Stomach smooth muscle (tissue), 2 donors: Measurements from ENCODE around the gene SIK2.

ENCODE experiments used
- H3K27ac ChIP-seq: one replicate; pipeline ENCODE4 v1.7.0; 2013; ENCODE audit warnings: mild to moderate bottlenecking, low read length, inconsistent platforms
- H3K27me3 ChIP-seq, 2 donors: one replicate each; pipeline ENCODE4 v1.7.0; 2013; ENCODE audit warnings: low read length in 2 of 2; ENCODE audit not compliant: insufficient read depth in 2 of 2, control insufficient read depth in 1 of 2
- H3K36me3 ChIP-seq, 2 donors: one replicate each; pipeline ENCODE4 v1.7.0; 2013; ENCODE audit warnings: low read length in 2 of 2; ENCODE audit not compliant: control insufficient read depth in 2 of 2, insufficient read depth in 2 of 2
- H3K4me1 ChIP-seq: one replicate; pipeline ENCODE4 v1.7.0; 2013; ENCODE audit warnings: low read length; ENCODE audit not compliant: control insufficient read depth, insufficient read depth
- H3K4me3 ChIP-seq, 2 donors: one replicate each; pipeline ENCODE4 v1.7.0; 2013; ENCODE audit warnings: low read length in 2 of 2
- H3K9ac ChIP-seq, 2 donors: one replicate each; pipeline ENCODE4 v1.7.0; 2013; ENCODE audit warnings: low read length in 2 of 2, mild to moderate bottlenecking in 1 of 2
- H3K9me3 ChIP-seq, 2 donors: one replicate each; pipeline ENCODE4 v1.7.0; 2013; ENCODE audit warnings: low read length in 2 of 2; ENCODE audit not compliant: control insufficient read depth in 2 of 2
- donor health status: healthy.
- donor health status: Pancreatic carcinoma.

SIK2 gene

DNA sequence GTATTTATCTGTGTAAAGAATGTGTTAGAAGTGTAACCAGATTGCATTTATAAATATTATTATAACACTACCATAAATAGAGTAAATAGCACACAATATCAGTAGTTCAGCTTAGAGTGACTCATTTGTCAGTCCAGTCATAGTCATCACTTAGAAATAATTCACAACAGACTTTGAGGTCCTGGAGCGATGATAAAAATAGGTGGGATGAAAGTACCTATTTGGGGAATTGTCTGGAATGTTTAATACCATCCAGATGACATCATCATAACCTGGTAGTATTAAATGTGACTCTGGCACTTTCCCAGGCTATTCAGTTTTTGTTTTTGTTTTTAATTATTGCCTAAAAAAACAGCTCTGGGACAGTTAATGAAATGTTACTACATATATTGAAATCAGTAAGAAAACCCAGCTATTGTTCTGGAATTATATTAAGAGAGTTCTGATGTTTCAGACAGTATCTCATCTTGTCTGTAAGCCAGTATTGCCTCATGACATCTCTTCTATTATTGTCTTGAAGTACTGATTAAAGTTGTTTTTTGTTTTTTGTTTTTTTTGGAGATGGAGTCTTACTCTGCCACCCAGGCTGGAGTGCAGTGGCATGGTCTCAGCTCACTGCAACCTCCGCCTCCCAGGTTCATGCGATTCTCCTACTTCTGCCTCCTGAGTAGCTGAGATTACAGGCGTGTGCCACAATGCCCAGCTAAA lies 74.8 kb downstream of the SIK2 start:
- Histone ChIP-seq H3K4me1 (no peaks in the 10 kb centered on the region), H3K27me3 (no peaks in the 10 kb centered on the region), H3K36me3 (peaks cover 4 to 12% of the 10 kb centered on the region in 2 donors), H3K9me3 (no peaks in the 10 kb centered on the region), H3K9ac (no peak overlapping the region), H3K27ac (no peak overlapping the region), H3K4me3 (no peak overlapping the region)

DNA sequence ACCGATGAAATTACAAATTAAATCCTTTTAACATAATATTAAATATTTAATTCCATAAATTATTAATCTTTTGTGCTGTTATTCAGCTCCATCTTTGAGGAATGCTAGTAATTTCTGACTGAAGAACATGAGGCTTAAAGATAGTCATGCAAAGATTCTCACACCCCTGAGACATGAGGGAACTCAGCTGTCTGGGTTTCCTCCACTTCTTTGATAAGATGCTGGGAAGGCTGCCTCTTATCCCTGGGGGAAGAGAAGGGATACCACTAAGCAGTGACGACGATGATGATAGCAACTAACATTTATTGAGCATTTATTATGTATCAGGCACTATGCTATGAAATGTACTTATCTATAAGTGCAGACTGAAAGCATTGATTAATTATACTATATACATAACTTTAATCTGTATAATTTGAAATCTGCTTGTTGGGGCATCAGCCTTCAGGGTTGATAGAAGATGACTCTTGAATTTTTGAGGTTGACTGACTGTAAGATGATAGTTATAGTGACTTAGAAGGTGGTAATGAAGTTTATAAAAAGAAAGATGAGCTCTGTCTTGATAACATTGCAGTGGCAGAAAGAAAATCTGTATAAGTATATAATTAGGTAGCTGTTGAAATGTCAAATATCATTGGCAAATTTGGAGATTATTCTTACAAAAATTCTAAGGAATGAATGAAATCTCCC lies 78.4 kb downstream of the SIK2 start:
- Histone ChIP-seq H3K27ac (no peak overlapping the region), H3K9me3 (no peaks in the 10 kb centered on the region)

GRCh38 chr11:111683806-111684205 lies 81.6 kb downstream of the SIK2 start:
- H3K4me1 ChIP-seq, result no peaks in the 10 kb centered on the region
- no peaks in the 10 kb centered on the region for H3K9me3 ChIP-seq
- no peak overlapping the region for H3K27ac ChIP-seq
- H3K27me3 ChIP-seq, result no peaks in the 10 kb centered on the region
- H3K36me3 ChIP-seq, result peaks cover 0 to 8% of the 10 kb centered on the region in 2 donors
- H3K4me3 ChIP-seq, result no peak overlapping the region
- H3K9ac ChIP-seq, result no peak overlapping the region

More for the DNA sequence above, 78.4 kb downstream of the SIK2 start:
- Histone ChIP-seq H3K36me3 (no peaks in the 10 kb centered on the region), H3K4me3 (no peak overlapping the region), H3K9ac (no peak overlapping the region), H3K27me3 (no peaks in the 10 kb centered on the region), H3K4me1 (no peaks in the 10 kb centered on the region)

GRCh38 chr11:111684251-111684650 lies 82.0 kb downstream of the SIK2 start:
- Histone ChIP-seq H3K36me3 (peaks cover 4 to 8% of the 10 kb centered on the region in 2 donors), H3K9ac (no peak overlapping the region), H3K4me1 (no peaks in the 10 kb centered on the region), H3K4me3 (no peak overlapping the region), H3K27me3 (no peaks in the 10 kb centered on the region), H3K9me3 (no peaks in the 10 kb centered on the region), H3K27ac (no peak overlapping the region)

DNA sequence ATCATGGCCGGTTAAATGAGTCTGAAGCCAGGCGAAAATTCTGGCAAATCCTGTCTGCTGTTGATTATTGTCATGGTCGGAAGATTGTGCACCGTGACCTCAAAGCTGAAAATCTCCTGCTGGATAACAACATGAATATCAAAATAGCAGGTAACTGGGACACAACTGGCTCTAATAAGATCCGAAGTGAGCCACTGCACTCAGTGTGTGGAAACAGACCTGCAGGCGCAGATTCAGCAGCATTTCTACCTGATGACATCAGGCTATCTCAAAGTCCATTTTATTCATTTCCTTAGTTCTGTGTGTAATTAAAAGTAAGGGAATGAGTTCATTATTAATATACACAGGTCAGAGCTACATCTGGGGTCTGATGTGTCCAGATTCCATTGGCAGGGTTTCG lies 85.8 kb downstream of the SIK2 start:
- H3K4me1 ChIP-seq, result no peaks in the 10 kb centered on the region
- no peak overlapping the region for H3K4me3 ChIP-seq
- H3K9ac ChIP-seq, result no peak overlapping the region
- no peaks in the 10 kb centered on the region for H3K9me3 ChIP-seq
- H3K27ac ChIP-seq, result no peak overlapping the region
- H3K27me3 ChIP-seq, result no peaks in the 10 kb centered on the region
- H3K36me3 ChIP-seq, result peaks cover 5 to 9% of the 10 kb centered on the region in 2 donors

DNA sequence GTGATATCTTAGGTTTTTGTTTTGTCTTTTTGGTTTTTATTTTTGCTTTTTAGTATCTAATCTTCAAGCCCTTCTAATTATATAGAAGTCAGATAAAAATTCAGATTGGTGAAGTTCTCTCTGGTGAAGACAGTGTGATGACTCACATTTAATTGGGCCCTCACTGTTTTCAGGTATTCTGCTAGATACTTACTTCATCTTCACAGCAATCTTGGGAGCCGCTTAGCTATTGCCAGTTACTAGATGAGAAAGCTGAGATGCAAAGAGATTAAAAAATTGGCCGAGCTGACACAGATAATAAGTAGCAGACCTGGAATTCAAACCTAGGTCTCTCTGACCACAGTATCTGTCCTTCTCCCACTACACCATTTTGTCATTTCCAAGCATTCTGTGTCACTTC lies 88.9 kb downstream of the SIK2 start:
- H3K27me3 ChIP-seq, result no peaks in the 10 kb centered on the region
- no peak overlapping the region for H3K27ac ChIP-seq
- peaks cover 2% of the 10 kb centered on the region for H3K4me1 ChIP-seq
- H3K4me3 ChIP-seq, result no peak overlapping the region
- peaks cover 5 to 9% of the 10 kb centered on the region in 2 donors for H3K36me3 ChIP-seq
- H3K9me3 ChIP-seq, result no peaks in the 10 kb centered on the region
- H3K9ac ChIP-seq, result no peak overlapping the region

- peaks cover 7 to 9% of the 10 kb centered on the region in 2 donors for H3K36me3 ChIP-seq
- H3K27me3 ChIP-seq, result no peaks in the 10 kb centered on the region
- peaks cover 2% of the 10 kb centered on the region for H3K4me1 ChIP-seq
- H3K9me3 ChIP-seq, result no peaks in the 10 kb centered on the region
- H3K4me3 ChIP-seq, result no peak overlapping the region
- no peak overlapping the region for H3K9ac ChIP-seq
- H3K27ac ChIP-seq, result no peak overlapping the region
Measured at GRCh38 chr11:111691741-111692140, 89.5 kb downstream of the SIK2 start.

- Histone ChIP-seq H3K9ac (no peak overlapping the region), H3K27me3 (no peaks in the 10 kb centered on the region), H3K36me3 (peaks cover 3 to 7% of the 10 kb centered on the region in 2 donors), H3K27ac (no peak overlapping the region), H3K9me3 (no peaks in the 10 kb centered on the region), H3K4me3 (no peak overlapping the region), H3K4me1 (peaks cover 2% of the 10 kb centered on the region)
Measured at GRCh38 chr11:111693224-111693937, 91.1 kb downstream of the SIK2 start.

DNA sequence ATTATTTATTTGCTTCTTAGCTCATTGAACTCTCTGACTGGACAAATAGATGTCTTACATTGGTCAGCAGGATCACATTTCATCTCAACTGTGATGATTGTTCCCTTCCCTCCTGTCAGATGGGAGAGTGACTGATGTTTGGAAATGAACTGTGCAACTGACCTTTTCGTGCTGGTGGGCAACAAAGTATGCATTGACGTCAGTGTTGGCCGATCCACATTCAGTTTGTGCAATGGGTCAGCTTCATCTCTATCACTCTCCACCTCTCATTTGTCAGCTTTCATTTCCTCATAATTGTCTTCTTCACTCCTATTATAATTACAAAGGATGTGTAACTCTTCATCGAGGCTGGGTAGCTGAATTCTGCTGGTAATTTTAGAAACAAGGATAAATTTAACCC lies 92.6 kb downstream of the SIK2 start:
- peaks cover 2% of the 10 kb centered on the region for H3K4me1 ChIP-seq
- H3K27me3 ChIP-seq, result no peaks in the 10 kb centered on the region
- H3K27ac ChIP-seq, result no peak overlapping the region
- H3K9me3 ChIP-seq, result no peaks in the 10 kb centered on the region
- no peak overlapping the region for H3K9ac ChIP-seq
- no peak overlapping the region for H3K4me3 ChIP-seq
- H3K36me3 ChIP-seq, result peaks cover 2% of the 10 kb centered on the region in 2 donors

DNA sequence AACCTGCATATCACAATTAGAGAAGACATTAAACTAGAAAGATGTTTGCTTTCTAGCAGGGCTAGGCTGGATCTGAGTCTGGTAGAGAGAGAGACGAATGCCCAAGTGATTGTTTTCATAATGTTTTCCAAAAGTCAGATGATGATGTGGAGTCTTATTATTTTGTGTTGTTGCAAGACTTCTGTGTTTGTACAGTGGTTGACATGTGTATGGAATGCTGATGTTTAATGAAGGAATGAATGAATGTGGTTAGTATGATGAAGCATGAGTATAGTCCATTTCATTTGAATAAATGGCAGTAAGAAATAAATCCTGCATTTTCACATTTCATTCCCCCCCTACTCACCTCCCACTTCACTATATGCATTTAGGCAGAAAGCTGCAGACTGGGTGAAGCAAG lies 94.3 kb downstream of the SIK2 start:
- Histone ChIP-seq H3K4me3 (no peak overlapping the region), H3K9ac (no peak overlapping the region), H3K4me1 (peaks cover 2% of the 10 kb centered on the region), H3K9me3 (no peaks in the 10 kb centered on the region), H3K27me3 (no peaks in the 10 kb centered on the region), H3K27ac (no peak overlapping the region), H3K36me3 (peaks cover 2% of the 10 kb centered on the region in 2 donors)
